Measurements from ENCODE around the gene MYO7B.

Gene MYO7B

DNA sequence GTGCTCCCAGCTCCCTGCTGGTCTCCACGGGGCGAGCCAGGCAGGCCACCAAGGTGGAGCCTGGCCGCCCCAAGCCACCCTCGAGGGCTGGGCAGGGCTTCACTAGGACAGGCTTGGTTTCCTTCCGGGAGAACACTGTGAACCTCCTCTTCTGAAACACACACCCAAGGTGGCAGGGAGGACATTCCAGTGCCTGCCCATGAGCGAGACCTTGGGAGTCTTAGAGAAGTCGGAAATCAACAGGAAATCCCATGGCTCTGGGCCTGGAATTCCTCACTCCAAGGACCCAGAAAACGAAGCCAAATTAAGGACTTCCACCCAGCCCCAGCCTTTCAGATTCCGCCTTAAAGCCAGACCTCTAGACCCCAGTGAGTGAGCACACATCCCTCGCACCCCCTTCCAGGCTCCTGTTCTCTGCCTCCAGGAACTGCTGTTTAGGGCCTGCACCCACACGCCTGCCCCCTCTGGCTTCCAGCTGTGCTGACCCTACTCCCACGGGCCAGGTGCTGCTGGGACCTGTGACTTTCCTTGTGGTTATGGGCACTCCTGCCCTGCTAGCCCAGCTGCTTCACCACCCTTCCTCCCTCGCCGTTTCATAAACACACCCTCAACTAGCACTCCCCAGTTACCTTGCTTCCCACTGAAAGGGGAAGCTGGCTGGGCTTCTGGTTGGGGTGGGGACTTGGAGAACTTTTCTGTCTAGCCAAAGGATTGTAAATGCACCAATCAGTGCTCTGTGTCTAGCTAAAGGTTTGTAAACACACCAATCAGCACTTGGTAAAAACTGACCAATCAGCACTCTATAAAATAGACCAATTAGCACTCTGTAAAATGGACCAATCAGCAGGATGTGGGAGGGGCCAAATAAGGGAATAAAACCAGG lies 124.2 kb downstream of the MYO7B start:
- DNase-seq (ENCODE audit: low read depth in 4 of 4, low spot score in 1 of 4) = no peak

DNA sequence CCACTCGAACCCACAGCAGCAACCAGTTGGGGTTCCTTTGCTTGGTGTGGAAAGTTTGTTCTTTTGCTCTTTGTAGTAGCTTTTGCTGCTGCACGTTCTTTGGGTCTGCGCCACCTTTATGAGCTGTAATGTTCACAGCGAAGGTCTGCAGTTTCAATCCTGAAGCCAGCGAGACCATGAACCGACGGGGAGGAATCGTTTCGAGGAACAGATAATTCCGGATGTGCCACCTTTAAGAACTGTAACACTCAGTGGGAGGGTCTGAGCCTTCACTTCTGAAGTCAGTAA lies 124.8 kb downstream of the MYO7B start:
- no peak for DNase-seq (ENCODE audit: low read depth in 4 of 4, low spot score in 1 of 4)

GRCh38 chr2:127661072-127661649 lies 125.7 kb downstream of the MYO7B start:
- no peak for DNase-seq (ENCODE audit: low read depth in 4 of 4, low spot score in 1 of 4)

DNA sequence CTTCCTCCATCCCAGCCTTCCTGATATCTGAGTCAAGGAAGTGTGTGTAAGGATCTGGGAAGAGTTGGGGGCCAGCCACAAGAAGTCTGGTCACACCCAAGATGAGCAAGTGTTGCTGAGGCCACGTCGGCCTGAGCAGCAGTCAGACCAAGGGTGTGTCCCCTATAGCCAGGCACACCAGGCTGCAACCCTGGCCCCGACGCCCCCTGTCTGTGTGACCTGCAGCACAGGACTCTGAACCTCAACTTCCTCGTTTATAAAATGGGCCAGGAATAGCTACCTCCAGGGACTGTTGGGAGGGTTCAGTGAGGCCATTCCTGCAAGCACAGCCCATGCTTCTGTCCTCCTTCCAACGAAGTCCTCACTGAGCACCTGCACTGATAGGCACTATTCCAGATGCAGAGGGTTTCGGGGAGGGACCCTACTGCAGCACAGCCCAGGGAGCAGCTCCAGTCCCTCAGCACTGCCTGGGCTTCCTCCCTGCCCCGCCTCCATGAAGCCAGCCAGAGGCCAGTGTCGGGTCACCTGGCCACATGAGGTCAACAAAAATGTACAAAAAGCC lies 126.5 kb downstream of the MYO7B start:
- DNase-seq (ENCODE audit: low read depth in 4 of 4, low spot score in 1 of 4) = no peak

DNA sequence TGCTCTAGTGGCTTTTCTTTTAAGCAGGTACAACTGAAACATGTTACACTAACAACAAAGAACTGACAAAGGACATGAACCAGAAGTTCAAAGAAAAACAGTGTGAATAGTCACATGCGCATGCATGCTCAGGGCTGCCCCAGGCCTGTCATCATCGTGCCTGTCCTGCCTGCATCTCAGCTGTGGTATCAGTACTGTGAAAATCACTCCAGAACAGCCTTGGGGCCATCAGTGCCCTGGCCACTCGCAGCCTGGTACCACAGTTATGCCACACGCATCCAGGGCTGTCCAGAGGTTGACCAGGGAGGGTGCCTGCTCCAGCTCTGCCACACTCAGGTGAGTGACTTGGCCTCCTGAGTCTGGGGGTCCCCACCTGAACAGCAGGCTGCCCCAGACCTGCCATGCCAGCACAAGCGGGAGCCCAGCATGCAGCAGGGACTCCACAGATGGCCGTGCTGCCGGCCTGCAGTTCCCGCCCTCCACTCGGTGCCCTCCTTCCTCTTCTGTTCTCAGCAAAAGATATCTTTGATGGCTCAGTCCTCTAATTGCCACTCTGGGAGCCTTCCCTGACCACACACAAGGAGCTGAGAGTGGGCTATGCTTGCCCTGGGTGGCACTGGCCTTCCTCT lies 127.6 kb downstream of the MYO7B start:
- DNase-seq (ENCODE audit: low read depth in 4 of 4, low spot score in 1 of 4) = no peak

DNA sequence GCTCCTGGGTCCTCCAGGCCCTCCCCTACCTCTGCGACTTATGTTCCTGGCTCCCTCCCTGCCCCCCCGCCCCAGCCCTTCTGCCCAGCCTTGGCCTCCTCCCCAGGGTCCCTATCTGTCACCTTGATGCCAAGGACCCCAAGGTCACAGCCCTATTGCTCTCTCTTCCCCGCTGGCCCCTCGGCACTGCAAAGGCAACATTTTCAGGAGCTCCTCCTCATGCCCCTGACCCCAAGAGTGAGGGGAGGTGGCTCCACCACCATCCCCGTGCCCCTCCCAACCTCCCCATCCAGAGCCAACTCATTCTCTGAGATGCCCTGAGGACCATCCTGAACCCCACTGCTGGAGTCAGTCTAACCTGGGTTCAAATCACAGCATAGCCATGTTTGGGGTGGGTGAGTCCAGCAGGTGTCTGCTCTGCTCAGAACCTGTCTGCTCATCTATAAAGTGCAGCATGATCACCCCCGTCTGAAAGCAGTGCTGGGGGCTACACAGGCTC lies 128.1 kb downstream of the MYO7B start:
- DNase-seq (ENCODE audit: low read depth in 4 of 4, low spot score in 1 of 4) = no peak

GRCh38 chr2:127664065-127664894 lies 128.8 kb downstream of the MYO7B start:
- no peak for DNase-seq (ENCODE audit: low read depth in 4 of 4, low spot score in 1 of 4)

- no peak for DNase-seq (ENCODE audit: low read depth in 4 of 4, low spot score in 1 of 4)
These were observed 129.4 kb downstream of the MYO7B start for GRCh38 chr2:127664895-127665225.

- DNase-seq (ENCODE audit: low read depth in 4 of 4, low spot score in 1 of 4) = no peak
These were observed 129.9 kb downstream of the MYO7B start for GRCh38 chr2:127665267-127665893.

- no peak for DNase-seq (ENCODE audit: low read depth in 4 of 4, low spot score in 1 of 4)
These were observed 133.6 kb downstream of the MYO7B start for GRCh38 chr2:127669056-127669455.

GRCh38 chr2:127670055-127670956 lies 134.8 kb downstream of the MYO7B start:
- DNase-seq (ENCODE audit: low read depth in 4 of 4, low spot score in 1 of 4) = no peak

DNA sequence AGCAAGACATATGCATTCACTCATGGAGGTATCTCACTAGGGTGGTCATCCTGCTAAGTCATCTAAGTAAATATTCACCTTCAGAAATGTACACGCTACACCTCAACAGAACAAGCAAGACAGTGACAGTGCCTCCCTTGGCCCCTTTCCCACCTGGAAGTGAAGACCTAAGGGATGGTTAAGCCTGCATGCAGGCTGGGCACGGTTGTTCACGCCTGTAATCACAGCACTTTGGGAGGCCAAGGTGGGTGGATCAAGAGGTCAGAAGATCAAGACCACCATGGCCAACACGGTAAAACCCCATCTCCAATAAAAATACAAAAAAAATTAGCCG lies 135.4 kb downstream of the MYO7B start:
- DNase-seq (ENCODE audit: low read depth in 4 of 4, low spot score in 1 of 4) = no peak

DNA sequence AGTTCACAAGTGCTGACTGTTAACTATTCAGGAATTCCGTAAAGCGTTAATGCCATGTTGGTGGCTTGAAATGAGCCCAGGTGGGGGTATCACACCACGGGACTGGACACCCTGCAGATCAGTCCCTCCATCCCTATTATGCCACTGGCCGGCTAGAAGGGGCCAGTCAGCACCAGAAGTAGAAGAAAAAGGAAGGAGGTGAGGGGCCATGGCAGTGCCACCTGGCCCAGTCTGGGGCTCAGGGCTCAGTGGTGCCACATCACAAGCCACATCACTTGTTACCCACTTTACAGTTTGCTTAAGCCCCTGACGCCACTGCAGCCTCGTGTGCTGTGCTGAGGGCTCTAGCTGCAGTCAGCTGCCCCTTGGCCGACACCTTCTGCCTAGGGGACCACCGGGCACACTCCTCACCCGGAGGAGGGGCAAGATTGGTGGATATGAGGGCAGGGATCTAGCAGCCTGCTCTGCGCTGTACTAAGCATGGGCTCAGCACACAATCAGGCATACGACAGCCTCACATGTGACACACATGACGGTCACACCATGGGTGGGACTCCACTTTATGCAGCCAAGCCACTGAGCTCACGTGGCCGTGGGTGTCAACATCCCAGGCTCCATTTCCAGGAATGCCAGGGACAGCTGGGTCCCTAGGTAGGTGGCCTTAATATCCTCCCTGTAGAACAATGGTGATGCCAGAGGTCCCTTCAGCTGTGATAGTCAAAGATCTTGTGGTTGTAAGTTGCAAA lies 136.2 kb downstream of the MYO7B start:
- no peak for DNase-seq (ENCODE audit: low read depth in 4 of 4, low spot score in 1 of 4)

GRCh38 chr2:127672341-127673224 lies 137.1 kb downstream of the MYO7B start:
- no peak for DNase-seq (ENCODE audit: low read depth in 4 of 4, low spot score in 1 of 4)

GRCh38 chr2:127673291-127674069 lies 138.0 kb downstream of the MYO7B start:
- DNase-seq (ENCODE audit: low read depth in 4 of 4, low spot score in 1 of 4) = no peak

GRCh38 chr2:127674241-127675209 lies 139.0 kb downstream of the MYO7B start:
- peak in 1 of 4 experiments; percentile 2 for DNase-seq (ENCODE audit: low read depth in 4 of 4, low spot score in 1 of 4)

Measured in stimulated activated CD4-positive, alpha-beta T cell treated with anti-CD3 and anti-CD28 coated beads, Interleukin-1b, Interleukin-23, amount 100 ng/mL, for 24 hours (primary cell).